ENCODE data around the gene ST3GAL3. TPM values are rescaled to one million over a fixed set of nuclear protein-coding genes. Genes with fewer than 3 reads are reported as not detected.

ST3GAL3 gene
- total RNA-seq, 1 experiment from 2014 or later: 26.0 TPM

DNA sequence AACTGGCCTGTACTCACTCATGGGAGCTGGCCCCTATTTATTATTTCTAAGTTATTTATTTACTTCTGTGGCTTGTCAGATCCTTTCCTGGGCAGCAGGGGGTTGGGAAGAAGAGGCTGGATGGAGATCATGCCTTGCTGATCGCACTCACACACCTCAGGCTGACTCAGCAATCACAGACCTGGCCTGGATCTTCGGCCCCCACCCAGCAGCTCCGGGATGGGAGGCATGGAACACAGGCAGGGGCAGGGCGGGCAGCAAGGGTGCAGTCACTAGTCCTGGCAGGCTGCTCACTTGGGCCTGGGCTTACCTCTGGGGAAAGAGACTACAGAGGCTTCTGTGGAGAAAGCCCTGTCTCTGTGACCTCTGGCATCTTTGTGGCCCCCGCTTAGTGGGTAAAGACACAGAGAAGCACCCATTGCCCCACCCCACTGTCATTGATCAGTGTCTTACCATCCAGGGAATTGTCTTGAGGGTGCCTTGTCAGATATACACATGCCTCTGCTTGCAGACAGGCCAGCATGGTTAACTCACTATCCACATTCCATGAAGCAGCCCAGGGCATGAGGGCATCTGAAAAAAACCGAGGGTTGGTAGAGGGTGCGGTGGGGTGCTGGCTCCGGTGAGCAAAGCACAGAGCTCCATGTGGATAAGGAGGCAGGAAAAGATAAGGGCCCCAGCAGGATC, 230.0 kb downstream of the ST3GAL3 start:
- intact Hi-C loops (cut with micrococcal nuclease; ENCODE audit: unreplicated experiment): loop anchor here (10.0 kb wide), 1 partner anchor 413 kb away; no protein-coding TSS in a partner anchor
- Histone ChIP-seq H3K4me3 (ENCODE audit: low read depth in 2 of 2, low read length in 2 of 2) (no peak overlapping the region), H3K27me3 (ENCODE audit: control insufficient read depth, insufficient read depth, low read length) (no peaks in the 10 kb centered on the region), H3K4me1 (ENCODE audit: control insufficient read depth, insufficient read depth, low read length) (peaks cover 10% of the 10 kb centered on the region), H3K27ac (ENCODE audit: low read length) (no peak overlapping the region), H3K36me3 (ENCODE audit: control insufficient read depth, insufficient read depth, low read length) (no peaks in the 10 kb centered on the region), H3K9me3 (ENCODE audit: control insufficient read depth, insufficient read depth, low read depth, low read length) (no peaks in the 10 kb centered on the region)
- TF ChIP-seq REST (IDR thresholded peaks at IDR 0.05; ENCODE audit: insufficient read depth in 1 of 2, low read depth in 2 of 2, low read length in 1 of 2) (no peak), TCF7L2 (IDR thresholded peaks at IDR 0.05; ENCODE audit: low read depth, low read length) (no peak), POLR2AphosphoS5 (IDR thresholded peaks at IDR 0.05; ENCODE audit: low read depth, low read length) (no peak), SIN3A (IDR thresholded peaks at IDR 0.05; ENCODE audit: borderline replicate concordance, insufficient read depth, low read depth, low read length) (no peak)
- TF ChIP-seq, protein P1, sequence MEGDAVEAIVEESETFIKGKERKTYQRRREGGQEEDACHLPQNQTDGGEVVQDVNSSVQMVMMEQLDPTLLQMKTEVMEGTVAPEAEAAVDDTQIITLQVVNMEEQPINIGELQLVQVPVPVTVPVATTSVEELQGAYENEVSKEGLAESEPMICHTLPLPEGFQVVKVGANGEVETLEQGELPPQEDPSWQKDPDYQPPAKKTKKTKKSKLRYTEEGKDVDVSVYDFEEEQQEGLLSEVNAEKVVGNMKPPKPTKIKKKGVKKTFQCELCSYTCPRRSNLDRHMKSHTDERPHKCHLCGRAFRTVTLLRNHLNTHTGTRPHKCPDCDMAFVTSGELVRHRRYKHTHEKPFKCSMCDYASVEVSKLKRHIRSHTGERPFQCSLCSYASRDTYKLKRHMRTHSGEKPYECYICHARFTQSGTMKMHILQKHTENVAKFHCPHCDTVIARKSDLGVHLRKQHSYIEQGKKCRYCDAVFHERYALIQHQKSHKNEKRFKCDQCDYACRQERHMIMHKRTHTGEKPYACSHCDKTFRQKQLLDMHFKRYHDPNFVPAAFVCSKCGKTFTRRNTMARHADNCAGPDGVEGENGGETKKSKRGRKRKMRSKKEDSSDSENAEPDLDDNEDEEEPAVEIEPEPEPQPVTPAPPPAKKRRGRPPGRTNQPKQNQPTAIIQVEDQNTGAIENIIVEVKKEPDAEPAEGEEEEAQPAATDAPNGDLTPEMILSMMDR (IDR thresholded peaks at IDR 0.05): no peak
- ChIA-PET POLR2A (no interaction called here), CTCF (interaction anchor here (0.6 kb wide), 2 partner anchors 218 to 266 kb away, joined by 3 to 5 read pairs; no protein-coding TSS in a partner anchor)
- ATAC-seq: no peak
- in situ Hi-C loops (cut with HindIII; ENCODE audit: low pct_unique_long_range_greater_than_20kb, low sequenced_read_pairs): loop anchor here (25.0 kb wide), 1 partner anchor 175 kb away; no protein-coding TSS in a partner anchor
- BruUV-seq (replicated peaks): no TSS peak
- no peak for DNase-seq (ENCODE audit: low read depth, low spot score)

GRCh38 chr1:43938383-43938782, 231.0 kb downstream of the ST3GAL3 start:
- DNase-seq (ENCODE audit: low read depth, low spot score) (no peak), ATAC-seq (no peak)
- Histone ChIP-seq H3K4me3 (ENCODE audit: low read depth in 2 of 2, low read length in 2 of 2) (no peak overlapping the region), H3K4me1 (ENCODE audit: control insufficient read depth, insufficient read depth, low read length) (peaks cover 10% of the 10 kb centered on the region), H3K27me3 (ENCODE audit: control insufficient read depth, insufficient read depth, low read length) (no peaks in the 10 kb centered on the region), H3K36me3 (ENCODE audit: control insufficient read depth, insufficient read depth, low read length) (no peaks in the 10 kb centered on the region), H3K27ac (ENCODE audit: low read length) (no peak overlapping the region), H3K9me3 (ENCODE audit: control insufficient read depth, insufficient read depth, low read depth, low read length) (no peaks in the 10 kb centered on the region)
- ChIA-PET CTCF (no interaction called here), POLR2A (no interaction called here)
- intact Hi-C loops (cut with micrococcal nuclease; ENCODE audit: unreplicated experiment): loop anchor here (10.0 kb wide), 1 partner anchor 414 kb away; no protein-coding TSS in a partner anchor
- TF ChIP-seq TCF7L2 (IDR thresholded peaks at IDR 0.05; ENCODE audit: low read depth, low read length) (no peak), SIN3A (IDR thresholded peaks at IDR 0.05; ENCODE audit: borderline replicate concordance, insufficient read depth, low read depth, low read length) (no peak), POLR2AphosphoS5 (IDR thresholded peaks at IDR 0.05; ENCODE audit: low read depth, low read length) (no peak), REST (IDR thresholded peaks at IDR 0.05; ENCODE audit: insufficient read depth in 1 of 2, low read depth in 2 of 2, low read length in 1 of 2) (no peak)
- no TSS peak for BruUV-seq (replicated peaks)
- in situ Hi-C loops (cut with HindIII; ENCODE audit: low pct_unique_long_range_greater_than_20kb, low sequenced_read_pairs): loop anchor here (25.0 kb wide), 1 partner anchor 176 kb away; no protein-coding TSS in a partner anchor
